Activated CD4-positive, alpha-beta T cell treated with anti-CD3 and anti-CD28 coated beads for 24 hours (primary cell): ENCODE data around the gene PGM1.

Source experiments
- DNase-seq, 2 donors: peaks; one replicate each; pipeline ENCODE4 v3.0.0-alpha.2; 2020; ENCODE audit warnings: low read depth in 2 of 2

The PGM1 gene

DNA sequence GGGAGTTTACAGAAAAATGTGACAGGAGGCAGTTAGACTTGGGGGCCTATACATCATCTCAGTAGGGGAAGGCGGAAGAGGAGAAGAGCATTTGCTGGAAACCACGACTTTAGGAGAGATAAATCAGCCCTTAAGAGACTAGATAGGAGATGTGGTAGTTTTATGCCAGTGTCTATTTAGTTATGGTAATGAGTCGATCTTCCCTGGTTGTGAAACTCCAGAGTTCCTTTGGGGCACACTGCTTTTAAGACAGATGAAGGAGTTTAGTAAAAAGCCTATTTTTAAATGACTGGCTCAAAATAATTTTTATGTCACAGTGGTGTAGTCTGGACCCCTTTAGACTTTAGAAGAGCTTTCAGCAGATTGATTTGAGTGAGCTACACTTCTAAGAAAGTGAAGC, 7.8 kb downstream of the PGM1 start:
- DNase-seq: no peak

DNA sequence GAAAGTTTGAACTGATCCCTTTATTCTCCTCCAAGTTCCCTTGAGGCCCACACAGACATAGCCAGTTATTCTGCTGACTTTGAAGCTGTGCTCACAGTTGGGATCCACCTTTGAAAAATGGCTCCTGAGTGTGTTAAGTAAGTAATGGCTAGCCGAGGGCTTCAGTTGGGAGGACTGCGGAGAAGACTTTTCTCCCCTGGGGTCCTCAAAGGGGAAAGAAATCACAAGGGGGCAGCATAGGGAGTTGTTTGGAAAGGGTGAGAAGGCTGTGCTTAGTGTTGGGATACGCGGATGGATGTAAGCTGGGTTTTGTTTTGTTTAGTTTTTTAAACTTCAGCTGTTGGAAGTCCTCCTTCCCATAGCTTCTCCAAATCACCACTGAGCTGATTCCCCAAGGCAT, 8.3 kb downstream of the PGM1 start:
- no peak for DNase-seq

GRCh38 chr1:63601912-63602311, 8.7 kb downstream of the PGM1 start:
- no peak for DNase-seq

GRCh38 chr1:63602629-63603028, 9.4 kb downstream of the PGM1 start:
- no peak for DNase-seq

DNA sequence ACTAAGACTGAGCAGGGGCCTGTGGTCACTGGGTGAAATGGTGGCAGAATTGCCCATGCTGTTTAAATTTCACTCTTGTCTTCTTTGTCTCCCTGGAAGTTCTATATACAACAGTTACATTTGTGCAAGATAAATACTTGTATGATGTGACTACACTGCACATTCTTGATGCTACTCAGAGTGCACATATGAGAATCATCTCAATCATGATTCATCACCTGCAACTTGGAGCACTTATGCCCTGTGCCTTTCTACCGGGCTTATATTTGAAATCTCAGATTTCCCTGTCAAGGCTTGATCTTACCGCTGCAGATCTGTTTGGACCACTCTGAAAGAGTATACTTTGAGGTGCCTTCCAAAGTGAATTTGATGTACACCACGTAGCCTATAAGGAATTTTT, 10.6 kb downstream of the PGM1 start:
- DNase-seq: no peak

GRCh38 chr1:63607322-63607721, 14.1 kb downstream of the PGM1 start:
- no peak for DNase-seq

GRCh38 chr1:63611231-63611630, 18.0 kb downstream of the PGM1 start:
- DNase-seq: no peak

GRCh38 chr1:63612564-63612963, 19.4 kb downstream of the PGM1 start:
- no peak for DNase-seq

DNA sequence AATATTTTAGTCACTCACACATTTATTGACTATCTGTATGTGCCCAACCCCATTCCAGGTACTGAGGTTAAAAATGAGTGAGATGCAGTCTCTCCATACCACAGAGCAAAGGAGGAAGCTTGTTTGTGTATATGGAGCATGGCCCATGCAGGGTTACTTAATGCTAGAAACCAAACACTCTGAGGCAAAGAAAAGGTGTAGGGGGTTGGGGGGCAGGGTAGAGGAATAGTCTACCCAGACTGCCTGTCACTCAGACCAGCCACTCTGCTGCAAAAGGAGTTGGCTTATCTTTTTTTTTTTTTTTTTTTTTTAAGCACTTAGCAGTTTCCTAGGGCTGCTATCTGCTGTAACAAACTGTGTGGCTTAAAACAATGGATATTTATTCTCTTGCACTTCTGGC, 19.8 kb downstream of the PGM1 start:
- DNase-seq: no peak

GRCh38 chr1:63615768-63616420, 22.7 kb downstream of the PGM1 start:
- peak in 1 of 2 donors; percentile 62 for DNase-seq

DNA sequence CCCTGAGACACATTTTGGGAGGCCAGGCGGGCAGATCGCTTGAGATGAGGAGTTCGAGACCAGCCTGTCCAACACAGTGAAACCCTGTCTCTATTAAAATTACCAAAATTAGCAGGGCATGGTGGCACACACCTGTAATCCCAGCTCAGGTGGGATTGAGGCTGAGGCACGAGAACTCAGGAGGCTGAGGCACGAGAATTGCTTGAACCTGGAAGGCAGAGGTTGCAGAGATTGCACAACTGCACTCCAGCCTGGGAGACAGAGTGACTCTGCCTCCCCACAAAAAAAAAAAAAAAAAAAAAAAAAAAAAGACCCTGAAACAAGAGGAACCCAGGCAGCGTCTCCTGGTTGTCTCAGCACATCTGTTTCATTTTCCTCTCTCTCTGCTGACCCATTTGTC, 24.2 kb downstream of the PGM1 start:
- DNase-seq: no peak

DNA sequence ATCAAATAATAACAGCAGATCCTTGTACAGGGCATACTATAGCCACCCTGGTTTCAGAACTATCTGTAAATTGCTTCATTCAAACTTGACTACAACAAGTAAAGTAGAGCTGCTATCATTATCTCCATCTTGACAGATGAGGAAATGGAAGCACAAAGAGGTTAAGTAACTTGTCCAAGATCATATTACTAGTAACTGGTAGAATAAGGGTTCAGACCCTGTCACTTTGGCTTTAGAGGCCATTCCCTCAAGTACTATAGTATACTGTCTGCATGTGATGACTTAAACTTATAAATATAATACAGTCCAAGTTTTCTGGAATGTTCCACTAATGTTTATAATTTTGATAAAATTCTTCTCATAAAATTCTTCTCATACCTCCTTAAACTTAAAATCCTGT, 24.8 kb downstream of the PGM1 start:
- DNase-seq: no peak

DNA sequence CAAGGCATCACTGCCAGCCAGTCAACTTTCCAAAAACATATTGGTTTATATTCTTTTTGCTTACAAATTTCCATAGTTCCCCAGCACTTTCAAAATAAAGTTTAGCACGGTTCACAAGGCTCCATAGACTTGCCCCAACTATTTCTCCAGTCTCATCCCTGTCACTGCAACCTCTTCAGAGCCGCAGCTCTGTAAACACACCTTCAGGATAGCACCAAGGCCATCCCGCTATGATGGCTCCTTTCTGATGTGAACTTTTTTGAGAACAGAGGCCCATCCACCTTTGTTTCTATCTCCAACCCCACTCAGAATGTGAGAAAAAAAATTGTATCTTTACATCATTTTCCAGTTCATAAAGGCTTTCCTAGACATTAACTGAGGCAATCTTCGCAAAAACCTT, 26.3 kb downstream of the PGM1 start:
- no peak for DNase-seq

DNA sequence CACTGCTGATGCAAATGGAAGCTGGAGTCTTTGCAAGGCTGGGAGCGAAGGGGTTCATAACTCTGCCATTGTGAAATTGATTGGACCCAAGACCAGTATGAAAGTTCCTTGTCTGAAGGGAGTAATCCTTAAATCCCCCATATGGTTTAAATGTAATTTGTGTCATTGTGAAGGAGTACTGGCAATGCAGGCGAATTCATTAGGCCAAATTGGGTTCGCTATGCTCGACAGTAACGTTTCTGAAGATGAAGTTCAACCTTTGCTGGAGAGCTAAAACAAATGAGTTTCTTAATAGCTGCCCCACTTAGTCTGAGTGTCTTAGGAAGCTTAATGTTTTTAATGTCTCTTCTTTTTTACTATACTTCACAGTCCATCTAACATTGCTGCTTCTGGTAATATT, 27.5 kb downstream of the PGM1 start:
- no peak for DNase-seq

GRCh38 chr1:63621075-63621474, 27.9 kb downstream of the PGM1 start:
- DNase-seq: no peak

DNA sequence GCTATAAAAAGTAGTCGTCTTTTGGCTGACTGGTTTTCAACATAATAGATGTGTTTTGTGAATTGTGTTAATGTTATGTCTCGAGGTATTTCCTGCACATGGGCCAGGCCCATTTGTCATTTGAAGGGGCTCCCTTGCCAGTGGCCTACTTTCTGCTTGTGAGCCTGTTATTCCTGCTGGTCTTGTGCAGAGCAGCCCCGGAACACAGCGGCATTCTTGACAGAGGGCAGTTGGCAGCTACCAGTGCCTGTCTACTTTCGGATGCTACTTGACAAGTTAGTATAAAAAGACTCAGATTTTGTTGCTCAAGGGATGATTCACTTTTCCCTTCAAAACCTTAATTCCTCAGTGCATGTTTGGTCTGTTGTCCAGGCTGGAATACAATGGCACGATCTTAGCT, 28.5 kb downstream of the PGM1 start:
- DNase-seq: no peak

DNA sequence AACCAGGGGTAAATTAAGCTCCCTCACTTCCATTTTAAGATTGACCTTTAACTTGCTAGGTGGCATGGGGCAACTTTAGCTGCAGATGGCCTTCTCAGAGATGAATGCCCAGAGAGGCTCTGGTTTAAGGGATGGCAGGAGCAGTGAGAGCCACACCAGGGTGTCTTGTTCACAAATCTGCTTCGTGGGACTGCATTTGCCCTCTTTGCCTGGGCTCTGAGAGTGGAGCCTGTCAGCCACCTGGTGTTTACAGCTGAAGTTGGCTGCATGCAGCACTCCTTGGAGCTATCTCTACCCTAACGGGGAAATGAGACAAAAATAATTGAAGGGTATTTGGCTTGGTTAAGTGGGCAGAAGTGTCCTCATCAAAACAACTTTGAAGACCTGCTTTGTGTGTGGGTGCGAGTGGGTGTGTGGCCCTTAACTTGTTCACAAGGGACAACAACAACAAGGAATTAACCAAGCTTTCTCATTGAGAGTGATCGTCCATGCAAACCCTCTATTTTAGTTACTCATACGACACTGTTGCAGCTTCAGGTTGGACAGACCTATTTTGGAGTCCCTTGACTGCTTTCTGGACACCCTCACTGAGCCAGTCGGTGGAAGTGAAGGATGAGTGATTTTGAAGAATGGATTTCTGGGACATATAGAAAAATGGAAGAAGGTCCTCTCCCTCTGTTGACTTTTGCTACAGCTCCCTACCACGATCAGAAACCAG, 29.8 kb downstream of the PGM1 start:
- DNase-seq: no peak

DNA sequence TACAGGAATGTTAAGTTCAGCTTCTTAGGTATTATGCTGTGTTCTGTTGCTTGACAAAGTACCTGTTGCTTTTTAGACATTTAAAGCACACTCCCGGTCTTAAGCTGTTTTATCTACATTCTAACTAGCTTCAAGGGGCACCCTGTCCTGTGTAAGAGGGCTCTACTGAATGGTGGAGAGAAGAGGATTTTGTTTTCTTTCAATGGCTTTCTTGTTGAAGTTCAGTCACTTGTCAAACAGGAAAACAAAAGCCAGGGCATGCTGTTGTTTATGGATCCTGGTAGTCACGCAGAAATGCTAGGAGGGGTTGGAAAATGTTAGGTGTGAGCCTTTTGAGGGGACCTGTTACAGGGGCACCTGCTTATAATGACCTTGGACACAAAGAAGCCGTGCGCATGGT, 30.7 kb downstream of the PGM1 start:
- DNase-seq: no peak

- no peak for DNase-seq
Measured at GRCh38 chr1:63624911-63625310, 31.7 kb downstream of the PGM1 start.

GRCh38 chr1:63626222-63626621, 33.0 kb downstream of the PGM1 start:
- DNase-seq: no peak

DNA sequence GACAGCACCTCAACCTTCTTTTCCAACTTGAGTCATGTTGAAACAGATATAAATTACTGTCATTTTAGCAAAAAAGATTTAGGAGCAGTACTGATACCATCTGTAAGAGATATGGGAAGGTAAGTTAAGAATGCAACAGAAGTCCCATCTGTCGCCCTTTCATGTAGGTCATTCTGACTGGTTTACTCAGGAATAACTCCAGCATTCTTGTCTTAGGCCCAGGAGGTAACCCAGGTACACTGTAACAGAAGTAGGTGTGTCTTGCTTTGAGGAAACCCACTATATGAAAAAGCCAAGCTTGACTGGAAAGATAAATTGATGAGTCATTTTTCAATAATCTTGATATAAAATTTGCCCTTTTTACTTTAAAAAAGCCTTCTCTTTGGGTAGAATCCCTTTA, 35.4 kb downstream of the PGM1 start:
- DNase-seq: no peak

GRCh38 chr1:63630238-63630637, 37.0 kb downstream of the PGM1 start:
- DNase-seq: no peak

GRCh38 chr1:63630666-63631065, 37.5 kb downstream of the PGM1 start:
- DNase-seq: no peak

GRCh38 chr1:63632110-63632509, 38.9 kb downstream of the PGM1 start:
- DNase-seq: no peak
